Measurements from ENCODE around the gene CDH4. TPM values are rescaled to one million over a fixed set of nuclear protein-coding genes. Genes with fewer than 3 reads are reported as not detected.

CDH4 gene
- total RNA-seq, 1 experiment from 2014 or later, result 0.13 TPM

GRCh38 chr20:61665528-61666470, 413.7 kb downstream of the CDH4 start:
- DNase-seq (ENCODE audit: low read depth in 1 of 2, low spot score in 2 of 2), result no peak
- H3K4me1 ChIP-seq (replicated peaks), result no peaks in the 10 kb centered on the region
- no peak overlapping the region for H3K4me3 ChIP-seq
- H3K27ac ChIP-seq, result no peak overlapping the region
- peaks cover 26% of the 10 kb centered on the region for H3K27me3 ChIP-seq (replicated peaks)
- H3K9me3 ChIP-seq (replicated peaks), result no peaks in the 10 kb centered on the region
- H3K36me3 ChIP-seq, result no peaks in the 10 kb centered on the region

- no peaks in the 10 kb centered on the region for H3K36me3 ChIP-seq
Observed at GRCh38 chr20:61666471-61666832, 414.4 kb downstream of the CDH4 start.

DNA sequence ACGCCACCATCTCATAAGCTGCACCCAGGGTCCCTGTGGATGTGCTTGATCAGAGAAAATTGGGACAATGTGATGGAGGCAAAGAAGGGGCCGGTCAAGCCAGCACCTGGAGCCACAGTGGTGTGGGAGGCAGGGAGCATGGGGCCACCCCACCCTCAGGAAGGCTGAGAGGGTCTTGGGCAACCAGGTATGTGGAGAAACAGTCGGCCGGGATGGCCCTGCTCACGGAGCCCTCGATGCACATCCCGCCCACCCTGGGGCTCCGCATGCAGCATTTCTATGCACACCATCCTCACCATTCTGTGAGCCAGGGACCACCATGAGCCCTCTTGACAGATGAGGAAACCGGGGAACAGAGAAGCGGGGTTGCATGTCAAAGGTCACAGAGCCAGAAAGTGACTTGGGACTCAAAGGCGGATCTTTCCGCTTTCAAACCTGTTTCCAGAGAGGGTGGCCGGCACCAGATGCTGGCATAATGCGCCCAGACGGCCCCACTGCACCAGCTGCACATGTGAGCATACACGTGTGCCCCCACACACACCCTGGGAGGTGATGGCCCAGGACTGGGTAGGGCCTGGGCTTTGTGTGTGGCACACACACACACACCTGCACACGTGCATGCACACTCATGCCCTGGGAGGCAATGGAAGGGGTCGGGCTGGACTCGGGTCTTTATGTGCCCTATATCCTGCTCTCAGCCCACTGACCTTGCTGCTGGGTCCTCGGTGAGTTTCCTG, 415.2 kb downstream of the CDH4 start:
- peaks cover 26% of the 10 kb centered on the region for H3K27me3 ChIP-seq (replicated peaks)
- no peak overlapping the region for H3K27ac ChIP-seq
- H3K9me3 ChIP-seq (replicated peaks), result no peaks in the 10 kb centered on the region
- no peak overlapping the region for H3K4me3 ChIP-seq
- DNase-seq (ENCODE audit: low read depth in 1 of 2, low spot score in 2 of 2), result no peak
- H3K36me3 ChIP-seq, result no peaks in the 10 kb centered on the region
- no peaks in the 10 kb centered on the region for H3K4me1 ChIP-seq (replicated peaks)

More at GRCh38 chr20:61666471-61666832, 414.4 kb downstream of the CDH4 start:
- Histone ChIP-seq H3K9me3 (replicated peaks) (no peaks in the 10 kb centered on the region), H3K27ac (no peak overlapping the region), H3K4me3 (no peak overlapping the region), H3K4me1 (replicated peaks) (no peaks in the 10 kb centered on the region), H3K27me3 (replicated peaks) (peaks cover 26% of the 10 kb centered on the region)
- no peak for DNase-seq (ENCODE audit: low read depth in 1 of 2, low spot score in 2 of 2)

- Histone ChIP-seq H3K36me3 (no peaks in the 10 kb centered on the region), H3K9me3 (replicated peaks) (no peaks in the 10 kb centered on the region), H3K27ac (no peak overlapping the region), H3K4me1 (replicated peaks) (no peaks in the 10 kb centered on the region), H3K4me3 (no peak overlapping the region), H3K27me3 (replicated peaks) (peaks cover 19% of the 10 kb centered on the region)
- no peak for DNase-seq (ENCODE audit: low read depth in 1 of 2, low spot score in 2 of 2)
Observed at GRCh38 chr20:61668065-61668650, 416.1 kb downstream of the CDH4 start.

DNA sequence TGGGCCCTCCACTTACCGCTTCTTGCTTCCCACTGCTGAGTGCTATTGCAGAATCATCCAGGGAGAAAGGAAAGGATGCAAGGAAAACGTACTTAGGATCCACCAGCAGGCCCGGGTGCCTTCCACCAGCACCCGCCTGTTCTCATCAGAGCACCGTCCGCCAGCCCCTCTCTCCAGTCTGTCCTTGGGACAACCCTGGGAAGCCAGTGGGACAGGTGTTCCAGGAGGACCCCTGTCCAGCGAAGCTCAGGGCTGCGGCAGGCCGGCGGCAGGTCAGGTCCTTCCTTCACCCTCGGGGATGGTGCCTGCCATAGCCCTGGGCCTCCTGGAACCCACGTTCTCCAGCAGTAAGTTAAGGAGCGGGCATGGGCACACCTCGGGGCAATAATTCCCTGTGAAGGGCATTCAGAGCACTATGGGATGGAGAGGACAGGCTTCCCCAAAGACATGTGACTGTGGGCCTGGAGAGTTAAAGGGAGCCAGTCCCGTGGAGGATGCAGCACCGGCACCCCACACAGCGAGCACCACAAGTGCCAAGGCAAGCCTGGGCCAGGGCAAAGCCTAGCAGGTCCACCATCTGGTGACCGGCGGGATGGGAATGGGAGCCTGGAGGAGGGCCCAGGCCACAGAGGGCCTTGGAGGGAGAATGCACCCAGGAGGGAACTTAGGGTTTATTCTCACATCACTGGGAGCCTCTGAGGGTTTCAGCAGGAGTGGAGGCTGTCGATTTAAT, 416.9 kb downstream of the CDH4 start:
- H3K9me3 ChIP-seq (replicated peaks), result no peaks in the 10 kb centered on the region
- no peaks in the 10 kb centered on the region for H3K4me1 ChIP-seq (replicated peaks)
- no peaks in the 10 kb centered on the region for H3K36me3 ChIP-seq
- DNase-seq (ENCODE audit: low read depth in 1 of 2, low spot score in 2 of 2), result no peak
- H3K27me3 ChIP-seq (replicated peaks), result peaks cover 19% of the 10 kb centered on the region
- H3K27ac ChIP-seq, result no peak overlapping the region
- H3K4me3 ChIP-seq, result no peak overlapping the region

DNA sequence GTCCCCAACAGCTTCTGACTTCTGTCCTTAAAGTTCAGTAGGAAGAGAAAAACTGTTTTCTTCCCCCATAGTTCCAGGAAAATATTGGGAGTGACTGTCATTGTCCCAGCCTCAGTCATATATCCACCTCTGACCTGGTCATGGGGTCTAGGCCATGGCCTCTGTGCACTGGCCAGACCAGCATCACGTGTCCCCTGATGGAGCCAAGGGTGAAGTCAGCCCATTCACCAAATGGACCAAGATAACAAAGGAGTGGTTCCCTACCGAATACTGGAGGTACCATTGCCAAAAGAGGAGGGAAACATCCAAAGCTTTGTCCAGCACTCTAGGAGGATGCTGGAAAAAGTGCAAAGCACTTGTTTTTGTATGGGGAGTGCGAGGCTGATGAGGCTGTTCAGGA, 418.2 kb downstream of the CDH4 start:
- H3K4me1 ChIP-seq (replicated peaks), result no peaks in the 10 kb centered on the region
- H3K9me3 ChIP-seq (replicated peaks), result no peaks in the 10 kb centered on the region
- H3K36me3 ChIP-seq, result no peaks in the 10 kb centered on the region
- no peak overlapping the region for H3K27ac ChIP-seq
- H3K27me3 ChIP-seq (replicated peaks), result peaks cover 12% of the 10 kb centered on the region
- no peak overlapping the region for H3K4me3 ChIP-seq
- DNase-seq (ENCODE audit: low read depth in 1 of 2, low spot score in 2 of 2), result no peak

DNA sequence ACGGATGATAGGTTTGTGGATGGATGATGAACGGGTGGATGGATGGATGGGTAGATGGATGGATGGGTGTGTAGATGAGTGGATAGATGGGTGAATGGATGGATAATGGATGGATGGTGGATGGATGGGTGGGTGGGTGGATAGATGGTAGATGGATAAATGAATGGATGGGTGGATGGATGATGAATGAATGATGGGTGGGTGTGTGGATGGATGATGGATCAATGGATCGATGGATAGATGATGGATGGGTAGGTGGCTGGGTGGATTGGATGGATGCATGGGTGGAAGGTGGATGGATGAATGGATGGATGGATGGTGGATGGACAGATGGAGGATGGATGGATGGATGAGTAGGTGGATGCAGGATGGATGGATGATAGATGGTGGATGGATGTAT, 419.5 kb downstream of the CDH4 start:
- DNase-seq (ENCODE audit: low read depth in 1 of 2, low spot score in 2 of 2), result no peak
- Histone ChIP-seq H3K27me3 (replicated peaks) (peaks cover 8% of the 10 kb centered on the region), H3K36me3 (no peaks in the 10 kb centered on the region), H3K9me3 (replicated peaks) (no peaks in the 10 kb centered on the region), H3K4me3 (no peak overlapping the region), H3K27ac (no peak overlapping the region), H3K4me1 (replicated peaks) (no peaks in the 10 kb centered on the region)

GRCh38 chr20:61673152-61673847, 421.2 kb downstream of the CDH4 start:
- no peaks in the 10 kb centered on the region for H3K36me3 ChIP-seq
- H3K4me3 ChIP-seq, result no peak overlapping the region
- H3K27me3 ChIP-seq (replicated peaks), result peaks cover 5% of the 10 kb centered on the region; the same call in 1 of the 2 replicates
- H3K9me3 ChIP-seq (replicated peaks), result no peaks in the 10 kb centered on the region
- H3K4me1 ChIP-seq (replicated peaks), result no peaks in the 10 kb centered on the region
- no peak overlapping the region for H3K27ac ChIP-seq
- no peak for DNase-seq (ENCODE audit: low read depth in 1 of 2, low spot score in 2 of 2)

DNA sequence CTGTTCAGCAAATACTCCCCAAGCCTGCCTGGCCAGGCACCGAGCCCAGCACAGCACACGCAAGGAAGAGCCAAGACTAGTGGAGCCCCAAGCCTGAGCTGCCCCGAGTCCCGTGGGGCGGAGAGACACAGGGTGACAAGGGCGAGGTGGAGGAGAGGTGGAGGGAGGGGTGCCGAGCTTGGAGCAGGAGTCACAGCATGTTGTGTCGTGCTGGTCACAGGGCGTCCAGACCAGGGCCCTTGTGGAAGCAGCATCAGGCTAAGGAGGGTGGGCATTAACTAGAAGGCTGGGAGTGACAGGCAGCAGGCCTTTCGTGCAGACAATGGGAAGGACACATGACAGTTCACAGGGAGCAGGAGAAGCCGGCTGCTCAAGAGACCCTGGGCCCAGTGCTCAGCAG, 422.1 kb downstream of the CDH4 start:
- Histone ChIP-seq H3K27ac (no peak overlapping the region), H3K9me3 (replicated peaks) (no peaks in the 10 kb centered on the region), H3K4me3 (no peak overlapping the region), H3K36me3 (no peaks in the 10 kb centered on the region), H3K27me3 (replicated peaks) (peaks cover 7% of the 10 kb centered on the region; the same call in 1 of the 2 replicates), H3K4me1 (replicated peaks) (no peaks in the 10 kb centered on the region)
- DNase-seq (ENCODE audit: low read depth in 1 of 2, low spot score in 2 of 2), result no peak

GRCh38 chr20:61674688-61675087, 422.6 kb downstream of the CDH4 start:
- Histone ChIP-seq H3K36me3 (no peaks in the 10 kb centered on the region), H3K9me3 (replicated peaks) (no peaks in the 10 kb centered on the region), H3K4me1 (replicated peaks) (no peaks in the 10 kb centered on the region), H3K4me3 (no peak overlapping the region), H3K27ac (no peak overlapping the region), H3K27me3 (replicated peaks) (0 out of 2 replicates have a peak, but pooled peaks cover 2% of the 10 kb centered on the region)
- DNase-seq (ENCODE audit: low read depth in 1 of 2, low spot score in 2 of 2), result no peak

- Histone ChIP-seq H3K36me3 (no peaks in the 10 kb centered on the region), H3K27me3 (replicated peaks) (peaks cover 20% of the 10 kb centered on the region), H3K27ac (no peak overlapping the region), H3K4me3 (no peak overlapping the region), H3K4me1 (replicated peaks) (no peaks in the 10 kb centered on the region), H3K9me3 (replicated peaks) (no peaks in the 10 kb centered on the region)
- no peak for DNase-seq (ENCODE audit: low read depth in 1 of 2, low spot score in 2 of 2)
Observed at GRCh38 chr20:61677928-61678327, 425.9 kb downstream of the CDH4 start.

GRCh38 chr20:61678437-61678836, 426.4 kb downstream of the CDH4 start:
- H3K9me3 ChIP-seq (replicated peaks), result no peaks in the 10 kb centered on the region
- H3K4me3 ChIP-seq, result no peak overlapping the region
- no peaks in the 10 kb centered on the region for H3K36me3 ChIP-seq
- no peak for DNase-seq (ENCODE audit: low read depth in 1 of 2, low spot score in 2 of 2)
- H3K4me1 ChIP-seq (replicated peaks), result no peaks in the 10 kb centered on the region
- peaks cover 25% of the 10 kb centered on the region for H3K27me3 ChIP-seq (replicated peaks)
- H3K27ac ChIP-seq, result no peak overlapping the region

- no peaks in the 10 kb centered on the region for H3K9me3 ChIP-seq (replicated peaks)
- peaks cover 34% of the 10 kb centered on the region for H3K27me3 ChIP-seq (replicated peaks)
- no peak overlapping the region for H3K27ac ChIP-seq
- no peak for DNase-seq (ENCODE audit: low read depth in 1 of 2, low spot score in 2 of 2)
- no peaks in the 10 kb centered on the region for H3K36me3 ChIP-seq
- H3K4me3 ChIP-seq, result no peak overlapping the region
- no peaks in the 10 kb centered on the region for H3K4me1 ChIP-seq (replicated peaks)
Observed at GRCh38 chr20:61679473-61679872, 427.4 kb downstream of the CDH4 start.
